WERI-Rb-1 (cell line): ENCODE measurements around the gene TRDMT1.

Source experiments
- DNase-seq: peaks from one replicate; pipeline ENCODE4 v3.0.0-alpha.2; 2020
- H3K27ac ChIP-seq: fragments of 250-450 bp; sonication (Bioruptor Pico); 2 replicates; pipeline ENCODE4 v1.5.1; 2020; ENCODE audit warnings: mild to moderate bottlenecking, moderate library complexity
- H3K27me3 ChIP-seq: fragments of 250-450 bp; sonication (Bioruptor Pico); 2 replicates; pipeline ENCODE4 v1.5.1; 2021; ENCODE audit warnings: mild to moderate bottlenecking, low read depth, moderate library complexity; ENCODE audit not compliant: insufficient read depth, severe bottlenecking
- H3K36me3 ChIP-seq: fragments of 250-450 bp; sonication (Bioruptor Pico); 2 replicates; pipeline ENCODE4 v1.5.1; 2020; ENCODE audit warnings: mild to moderate bottlenecking, moderate library complexity
- H3K4me3 ChIP-seq: 2 replicates; pipeline ENCODE4 v1.5.1; 2011; ENCODE audit warnings: low read depth, mild to moderate bottlenecking, control low read depth, low read length
- H3K9me3 ChIP-seq: fragments of 250-450 bp; sonication (Bioruptor Pico); 2 replicates; pipeline ENCODE4 v1.5.1; 2021; ENCODE audit warnings: mild to moderate bottlenecking, moderate library complexity; ENCODE audit not compliant: severe bottlenecking
- TF ChIP-seq, protein P1 (sequence below): IDR thresholded peaks from 2 replicates; pipeline ENCODE4 v1.5.1; 2011; ENCODE audit warnings: low read depth, mild to moderate bottlenecking, control low read depth, inconsistent platforms, low read length

Gene TRDMT1

GRCh38 chr10:17134737-17135260, 66.7 kb downstream of the TRDMT1 start:
- Histone ChIP-seq H3K4me3 (no peak overlapping the region), H3K27me3 (no peaks in the 10 kb centered on the region), H3K36me3 (no peaks in the 10 kb centered on the region), H3K9me3 (no peaks in the 10 kb centered on the region), H3K27ac (no peak overlapping the region)
- TF ChIP-seq, protein P1, sequence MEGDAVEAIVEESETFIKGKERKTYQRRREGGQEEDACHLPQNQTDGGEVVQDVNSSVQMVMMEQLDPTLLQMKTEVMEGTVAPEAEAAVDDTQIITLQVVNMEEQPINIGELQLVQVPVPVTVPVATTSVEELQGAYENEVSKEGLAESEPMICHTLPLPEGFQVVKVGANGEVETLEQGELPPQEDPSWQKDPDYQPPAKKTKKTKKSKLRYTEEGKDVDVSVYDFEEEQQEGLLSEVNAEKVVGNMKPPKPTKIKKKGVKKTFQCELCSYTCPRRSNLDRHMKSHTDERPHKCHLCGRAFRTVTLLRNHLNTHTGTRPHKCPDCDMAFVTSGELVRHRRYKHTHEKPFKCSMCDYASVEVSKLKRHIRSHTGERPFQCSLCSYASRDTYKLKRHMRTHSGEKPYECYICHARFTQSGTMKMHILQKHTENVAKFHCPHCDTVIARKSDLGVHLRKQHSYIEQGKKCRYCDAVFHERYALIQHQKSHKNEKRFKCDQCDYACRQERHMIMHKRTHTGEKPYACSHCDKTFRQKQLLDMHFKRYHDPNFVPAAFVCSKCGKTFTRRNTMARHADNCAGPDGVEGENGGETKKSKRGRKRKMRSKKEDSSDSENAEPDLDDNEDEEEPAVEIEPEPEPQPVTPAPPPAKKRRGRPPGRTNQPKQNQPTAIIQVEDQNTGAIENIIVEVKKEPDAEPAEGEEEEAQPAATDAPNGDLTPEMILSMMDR = no peak
- DNase-seq = no peak

GRCh38 chr10:17134282-17134681, 67.2 kb downstream of the TRDMT1 start:
- no peaks in the 10 kb centered on the region for H3K36me3 ChIP-seq
- TF ChIP-seq, protein P1 = no peak
- no peaks in the 10 kb centered on the region for H3K9me3 ChIP-seq
- H3K27me3 ChIP-seq = no peaks in the 10 kb centered on the region
- no peak overlapping the region for H3K27ac ChIP-seq
- H3K4me3 ChIP-seq = no peak overlapping the region
- no peak for DNase-seq

DNA sequence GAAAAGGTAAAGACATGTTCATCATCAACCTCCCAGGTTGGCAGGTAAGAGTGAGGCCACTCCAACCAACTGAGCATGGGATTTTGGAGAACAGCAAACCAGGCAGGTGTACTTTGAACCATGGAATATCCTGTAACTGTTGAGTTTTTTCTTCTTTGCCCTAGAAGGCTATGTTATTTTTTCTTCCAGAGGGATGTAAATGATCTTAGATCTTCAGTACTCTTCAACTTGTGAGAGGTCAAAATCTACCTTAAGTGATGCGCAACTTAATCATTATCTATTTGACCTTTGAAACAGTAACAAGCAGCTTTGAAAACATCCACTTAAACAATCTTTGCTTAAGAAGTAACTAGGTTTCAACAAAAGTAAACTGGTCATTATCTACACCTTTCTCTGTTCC, 71.7 kb downstream of the TRDMT1 start, which contains the start of gene CUBN:
CUBN (minus strand) TSS at position 71 of the 400 bp plus-strand sequence; CDS start at position 25, 46 bp downstream.
- H3K4me3 ChIP-seq = no peak within 1 kb of the TSS
- no peaks in the 10 kb centered on the region for H3K27me3 ChIP-seq
- TF ChIP-seq, protein P1 = no peak
- DNase-seq = no peak
- H3K36me3 ChIP-seq = no peaks in the 10 kb centered on the region
- H3K27ac ChIP-seq = no peak within 1 kb of the TSS
- no peaks in the 10 kb centered on the region for H3K9me3 ChIP-seq

- Histone ChIP-seq H3K27me3 (no peaks in the 10 kb centered on the region), H3K9me3 (no peaks in the 10 kb centered on the region)
Measured at GRCh38 chr10:17128261-17128660, 73.2 kb downstream of the TRDMT1 start.

GRCh38 chr10:17126327-17126726, 75.1 kb downstream of the TRDMT1 start:
- H3K27me3 ChIP-seq = no peaks in the 10 kb centered on the region
- no peak overlapping the region for H3K4me3 ChIP-seq
- H3K27ac ChIP-seq = no peak overlapping the region
- H3K9me3 ChIP-seq = no peaks in the 10 kb centered on the region
- no peak for DNase-seq
- H3K36me3 ChIP-seq = no peaks in the 10 kb centered on the region
- TF ChIP-seq, protein P1 = no peak

More at GRCh38 chr10:17128261-17128660, 73.2 kb downstream of the TRDMT1 start:
- DNase-seq = no peak
- H3K4me3 ChIP-seq = no peak overlapping the region
- TF ChIP-seq, protein P1 = no peak
- no peaks in the 10 kb centered on the region for H3K36me3 ChIP-seq
- no peak overlapping the region for H3K27ac ChIP-seq

GRCh38 chr10:17125206-17125893, 76.1 kb downstream of the TRDMT1 start:
- no peak for DNase-seq
- H3K27me3 ChIP-seq = no peaks in the 10 kb centered on the region
- no peaks in the 10 kb centered on the region for H3K36me3 ChIP-seq
- TF ChIP-seq, protein P1 = no peak
- no peaks in the 10 kb centered on the region for H3K9me3 ChIP-seq
- H3K27ac ChIP-seq = no peak overlapping the region
- H3K4me3 ChIP-seq = no peak overlapping the region
